Fibroblast of skin of scalp (primary cell): ENCODE results near the gene TSR3. TPM values are rescaled to one million over a fixed set of nuclear protein-coding genes. Genes with fewer than 3 reads are reported as not detected.

Experiments used
- DNase-seq: peaks from one replicate; pipeline ENCODE4 v3.0.0-alpha.2; 2013
- polyA plus RNA-seq, 2 experiments: library from polyadenylated mRNA; unstranded; fragments of 120-200 nt; gene quantifications; one replicate each; pipeline ENCODE4 v1.2.1, GENCODE V29; 2013; ENCODE audit not compliant: insufficient read length in 2 of 2

The TSR3 gene
- polyA plus RNA-seq (2013, experiment 1 of 2; ENCODE audit: insufficient read length) = 77.7 TPM
- 76.3 TPM for polyA plus RNA-seq (2013, experiment 2 of 2; ENCODE audit: insufficient read length)

- peak; percentile 92 for DNase-seq
These were observed at the start of gene TSR3, which contains the start of gene GNPTG for GRCh38 chr16:1351582-1352362. TSS of gene TSR3 (minus strand) at chr16:1351878. CDS start at chr16:1351804, 74 bp downstream. TSS of gene GNPTG (plus strand) at chr16:1351931. CDS start at chr16:1351966, 35 bp downstream.

- DNase-seq = no peak
These were observed 49.5 kb upstream of the TSR3 start for GRCh38 chr16:1401061-1401757.

- DNase-seq = no peak
These were observed 47.3 kb upstream of the TSR3 start for GRCh38 chr16:1398826-1399581.

- no peak for DNase-seq
These were observed 46.7 kb upstream of the TSR3 start for GRCh38 chr16:1398351-1398750.

- DNase-seq = no peak
These were observed 46.1 kb upstream of the TSR3 start for GRCh38 chr16:1397779-1398178.

GRCh38 chr16:1395444-1396031 is 43.9 kb upstream of the TSR3 start:
- DNase-seq = no peak

GRCh38 chr16:1394367-1394951 is 42.8 kb upstream of the TSR3 start:
- DNase-seq = no peak

GRCh38 chr16:1393613-1394176 is 42.0 kb upstream of the TSR3 start:
- DNase-seq = no peak

GRCh38 chr16:1392826-1393225 is 41.1 kb upstream of the TSR3 start:
- DNase-seq = no peak

GRCh38 chr16:1390239-1390779 is 38.6 kb upstream of the TSR3 start:
- DNase-seq = no peak

- DNase-seq = no peak
These were observed 38.1 kb upstream of the TSR3 start for GRCh38 chr16:1389762-1390161.

GRCh38 chr16:1387331-1387730 is 35.7 kb upstream of the TSR3 start:
- DNase-seq = no peak

- DNase-seq = no peak
These were observed 33.6 kb upstream of the TSR3 start for GRCh38 chr16:1385232-1385631.

- DNase-seq = no peak
These were observed 31.9 kb upstream of the TSR3 start for GRCh38 chr16:1383556-1383955.

- DNase-seq = no peak
These were observed 30.1 kb upstream of the TSR3 start for GRCh38 chr16:1381612-1382406.

GRCh38 chr16:1380195-1380594 is 28.5 kb upstream of the TSR3 start:
- DNase-seq = no peak

- peak; percentile 62 for DNase-seq
These were observed 27.8 kb upstream of the TSR3 start for GRCh38 chr16:1379304-1380076.

- peak; percentile 79 for DNase-seq
These were observed 27.2 kb upstream of the TSR3 start for GRCh38 chr16:1378804-1379303.

- DNase-seq = no peak
These were observed 26.6 kb upstream of the TSR3 start for GRCh38 chr16:1378087-1378803.
